Stimulated activated CD8-positive, alpha-beta memory T cell treated with anti-CD3 and anti-CD28 coated beads, Interleukin-4, amount 100 ng/mL, for 24 hours (primary cell): ENCODE results near the gene ZAP70.

Experiments used
- DNase-seq: peaks from one replicate; pipeline ENCODE4 v3.0.0-alpha.2; 2020; ENCODE audit warnings: low read depth

Gene ZAP70

GRCh38 chr2:97717613-97717995, 4.2 kb downstream of the ZAP70 start:
- DNase-seq, result no peak

GRCh38 chr2:97718051-97718882, 4.9 kb downstream of the ZAP70 start:
- peak; percentile 64 for DNase-seq

GRCh38 chr2:97718942-97719341, 5.6 kb downstream of the ZAP70 start:
- no peak for DNase-seq

GRCh38 chr2:97719362-97720155, 6.2 kb downstream of the ZAP70 start:
- DNase-seq, result no peak

GRCh38 chr2:97720746-97721145, 7.4 kb downstream of the ZAP70 start:
- no peak for DNase-seq

- DNase-seq, result no peak
These were observed 8.9 kb downstream of the ZAP70 start for GRCh38 chr2:97722227-97722626.

- no peak for DNase-seq
These were observed 10.0 kb downstream of the ZAP70 start for GRCh38 chr2:97723156-97724072.

- DNase-seq, result no peak
These were observed 10.7 kb downstream of the ZAP70 start for GRCh38 chr2:97724073-97724410.

- no peak for DNase-seq
These were observed 11.1 kb downstream of the ZAP70 start for GRCh38 chr2:97724501-97724900.

GRCh38 chr2:97724946-97725688, 11.7 kb downstream of the ZAP70 start:
- DNase-seq, result no peak

GRCh38 chr2:97726261-97727064, 13.1 kb downstream of the ZAP70 start:
- DNase-seq, result no peak

- DNase-seq, result no peak
These were observed 13.9 kb downstream of the ZAP70 start for GRCh38 chr2:97727296-97727695.

GRCh38 chr2:97728091-97728731, 14.8 kb downstream of the ZAP70 start:
- DNase-seq, result no peak

GRCh38 chr2:97730245-97730644, 16.9 kb downstream of the ZAP70 start:
- no peak for DNase-seq

GRCh38 chr2:97731274-97732020, 18.1 kb downstream of the ZAP70 start:
- no peak for DNase-seq

GRCh38 chr2:97732436-97733340, 19.3 kb downstream of the ZAP70 start:
- DNase-seq, result no peak

GRCh38 chr2:97733341-97734035, 20.1 kb downstream of the ZAP70 start:
- no peak for DNase-seq
